Small intestine (tissue), 7 donors: ENCODE data around the gene GALK1. TPM values are rescaled to one million over a fixed set of nuclear protein-coding genes. Genes with fewer than 3 reads are reported as not detected.
"Not testable (repeated sequence)": the region's sequence is repeated elsewhere in the genome, so short reads cannot be mapped to it uniquely, and the experiment has no call there.

Source experiments
- DNase-seq, 2 donors: peaks; one replicate each; pipeline versions ENCODE4 v3.0.0 to v3.0.0-alpha.2; 2013
- FAIRE-seq: peaks from 2 replicates; lab custom pipeline; 2012; peaks lifted over from hg19 to GRCh38; lab: Jason Lieb, UNC
- H3K27ac ChIP-seq, 3 donors: one replicate each; pipeline ENCODE4 v1.5.1; 2013; ENCODE audit warnings: low read length in 2 of 3, mild to moderate bottlenecking in 2 of 3, control low read depth in 1 of 3, inconsistent platforms in 1 of 3, low read depth in 1 of 3, moderate library complexity in 1 of 3
- H3K27me3 ChIP-seq, 3 donors: one replicate each; pipeline ENCODE4 v1.6.1; 2013; ENCODE audit warnings: low read length in 3 of 3, inconsistent platforms in 1 of 3; ENCODE audit not compliant: control insufficient read depth in 3 of 3, insufficient read depth in 3 of 3
- H3K36me3 ChIP-seq, 3 donors: one replicate each; pipeline ENCODE4 v1.6.1; 2013; ENCODE audit warnings: low read length in 3 of 3, inconsistent platforms in 1 of 3, low read depth in 1 of 3, mild to moderate bottlenecking in 1 of 3, moderate library complexity in 1 of 3; ENCODE audit not compliant: control insufficient read depth in 3 of 3, insufficient read depth in 2 of 3
- H3K4me1 ChIP-seq, 3 donors: one replicate each; pipeline ENCODE4 v1.6.1; 2013; ENCODE audit warnings: low read length in 2 of 3, inconsistent platforms in 1 of 3, low read depth in 1 of 3, mild to moderate bottlenecking in 1 of 3, moderate library complexity in 1 of 3; ENCODE audit not compliant: control insufficient read depth in 3 of 3, insufficient read depth in 2 of 3
- H3K4me3 ChIP-seq, 3 donors: one replicate each; pipeline ENCODE4 v1.5.1; 2013; ENCODE audit warnings: low read length in 3 of 3, control low read depth in 1 of 3, inconsistent platforms in 1 of 3, low read depth in 1 of 3, mild to moderate bottlenecking in 1 of 3, moderate library complexity in 1 of 3
- H3K9me3 ChIP-seq, 2 donors: one replicate each; pipeline ENCODE4 v1.6.1; 2013; ENCODE audit warnings: low read depth in 1 of 2, low read length in 1 of 2; ENCODE audit not compliant: control insufficient read depth in 2 of 2, insufficient read depth in 1 of 2
- WGBS, 3 donors: extraction: QIAGEN DNeasy Blood & Tissue Kit; methylation state at CpG; one replicate each; pipeline ENCODE4 v1.1.7; 2013; 5-methylcytosine and 5-hydroxymethylcytosine counted together
- polyA plus RNA-seq, 4 donors: library from polyadenylated mRNA; stranded (reverse) in 3 of 4; unstranded in 1 of 4; fragments of 200-250 nt in 3 of 4; fragments of 120-200 nt in 1 of 4; gene quantifications; one replicate each; pipeline versions ENCODE4 v1.2.1 to v1.2.3, GENCODE V29; 2013
- donor health status: healthy with polysubstance abuse.
- donor health status: control.
- donor health status: control.
- donor health status: Bipolar disorder and iron deficiency.
- donor health status: healthy.

The GALK1 gene
- polyA plus RNA-seq, 4 donors: 43.4 to 116 (median 81.4) TPM

GRCh38 chr17:75765981-75766380 lies 989 bp upstream of the GALK1 start:
- DNase-seq (no peak), FAIRE-seq (no peak)
- WGBS, 3 donors: 76 to 89% (median 89%) methylated on average over 4 of the region's 4 CpGs
- H3K4me3 ChIP-seq: no peak overlapping the region
- H3K9me3 ChIP-seq: no peaks in the 10 kb centered on the region
- H3K4me1 ChIP-seq: peaks cover 0 to 33% (median 4%) of the 10 kb centered on the region in 3 donors
- peaks cover 0 to 24% (median 0%) of the 10 kb centered on the region in 3 donors for H3K36me3 ChIP-seq
- no peaks in the 10 kb centered on the region for H3K27me3 ChIP-seq
- H3K27ac ChIP-seq: no peak overlapping the region

GRCh38 chr17:75764417-75764710 lies 628 bp downstream of the GALK1 start:
- FAIRE-seq (no peak), DNase-seq (no peak)
- WGBS, 3 donors: 1 to 10% (median 6%) methylated on average over 14 of the region's 14 CpGs
- Histone ChIP-seq H3K27ac (peak overlapping the region; percentile 84 to 92 (median 86)), H3K27me3 (no peaks in the 10 kb centered on the region), H3K4me1 (peaks cover 0 to 18% (median 4%) of the 10 kb centered on the region in 3 donors), H3K4me3 (peak overlapping the region; percentile 66 to 84 (median 71)), H3K36me3 (peaks cover 0 to 36% (median 0%) of the 10 kb centered on the region in 3 donors), H3K9me3 (no peaks in the 10 kb centered on the region)

- DNase-seq (peak; percentile 67 to 72), FAIRE-seq (no peak)
- 46 to 63% (median 50%) methylated on average over 16 of the region's 16 CpGs for WGBS, 3 donors
- Histone ChIP-seq H3K27ac (peak overlapping the region; percentile 12 to 92 (median 84)), H3K27me3 (no peaks in the 10 kb centered on the region), H3K4me3 (peak overlapping the region in 2 of 3 donors; percentile 66 to 84), H3K36me3 (peaks cover 0 to 38% (median 0%) of the 10 kb centered on the region in 3 donors), H3K4me1 (peaks cover 0 to 17% (median 4%) of the 10 kb centered on the region in 3 donors), H3K9me3 (no peaks in the 10 kb centered on the region)
Measured at GRCh38 chr17:75763613-75764416, 1.2 kb downstream of the GALK1 start.

GRCh38 chr17:75763269-75763607 lies 1.8 kb downstream of the GALK1 start:
- FAIRE-seq (no peak), DNase-seq (no peak)
- Histone ChIP-seq H3K36me3 (peaks cover 0 to 44% (median 4%) of the 10 kb centered on the region in 3 donors), H3K9me3 (no peaks in the 10 kb centered on the region), H3K4me1 (peaks cover 0 to 17% (median 4%) of the 10 kb centered on the region in 3 donors), H3K27me3 (no peaks in the 10 kb centered on the region), H3K27ac (no peak overlapping the region), H3K4me3 (no peak overlapping the region)
- WGBS, 3 donors: 63 to 84% (median 69%) methylated on average over 3 of the region's 3 CpGs

- Histone ChIP-seq H3K4me3 (no peak overlapping the region), H3K27ac (no peak overlapping the region), H3K36me3 (peaks cover 2 to 50% (median 7%) of the 10 kb centered on the region in 3 donors), H3K27me3 (no peaks in the 10 kb centered on the region), H3K4me1 (peaks cover 0 to 17% (median 4%) of the 10 kb centered on the region in 3 donors), H3K9me3 (no peaks in the 10 kb centered on the region)
- 93 to 97% (median 95%) methylated on average over 27 of the region's 27 CpGs for WGBS, 3 donors
- DNase-seq: no peak
- no peak for FAIRE-seq
Measured at GRCh38 chr17:75762513-75763268, 2.3 kb downstream of the GALK1 start.

- H3K4me3 ChIP-seq, DNase-seq, H3K27ac ChIP-seq, FAIRE-seq, H3K9me3 ChIP-seq, H3K27me3 ChIP-seq: not testable (repeated sequence)
- WGBS, 3 donors: 84 to 95% (median 85%) methylated on average over 6 of the region's 6 CpGs
- Histone ChIP-seq H3K4me1 (peaks cover 0 to 24% (median 4%) of the 10 kb centered on the region in 3 donors), H3K36me3 (peaks cover 9 to 76% (median 10%) of the 10 kb centered on the region in 3 donors)
Measured at GRCh38 chr17:75759978-75760640, 4.9 kb downstream of the GALK1 start.

- Histone ChIP-seq H3K9me3 (no peaks in the 10 kb centered on the region), H3K4me1 (peaks cover 0 to 30% (median 3%) of the 10 kb centered on the region in 3 donors), H3K27ac (no peak overlapping the region), H3K36me3 (peaks cover 9 to 82% (median 13%) of the 10 kb centered on the region in 3 donors), H3K27me3 (no peaks in the 10 kb centered on the region), H3K4me3 (no peak overlapping the region)
- FAIRE-seq: no peak
- no peak for DNase-seq
- WGBS, 3 donors: 71 to 88% (median 79%) methylated on average over 3 of the region's 3 CpGs
Measured at GRCh38 chr17:75759457-75759856, 5.5 kb downstream of the GALK1 start.
